T47D (cell line): ENCODE data around the gene EID3.

ENCODE experiments used
- DNase-seq, 2 experiments: peaks; one replicate each; pipeline versions ENCODE4 v3.0.0 to v3.0.0-alpha.2; 2011 to 2012; ENCODE audit warnings: low read depth in 1 of 2, low spot score in 1 of 2
- JUND ChIP-seq: IDR thresholded peaks from 2 replicates; pipeline ENCODE4 v1.6.1; 2012; ENCODE audit warnings: low read depth
- in situ Hi-C: cut with HindIII; loops from 2 replicates; pipeline ENCODE4 v1.10.0; 2016; ENCODE audit warnings: low sequenced_read_pairs, low pct_unique_long_range_greater_than_20kb

EID3 gene

DNA sequence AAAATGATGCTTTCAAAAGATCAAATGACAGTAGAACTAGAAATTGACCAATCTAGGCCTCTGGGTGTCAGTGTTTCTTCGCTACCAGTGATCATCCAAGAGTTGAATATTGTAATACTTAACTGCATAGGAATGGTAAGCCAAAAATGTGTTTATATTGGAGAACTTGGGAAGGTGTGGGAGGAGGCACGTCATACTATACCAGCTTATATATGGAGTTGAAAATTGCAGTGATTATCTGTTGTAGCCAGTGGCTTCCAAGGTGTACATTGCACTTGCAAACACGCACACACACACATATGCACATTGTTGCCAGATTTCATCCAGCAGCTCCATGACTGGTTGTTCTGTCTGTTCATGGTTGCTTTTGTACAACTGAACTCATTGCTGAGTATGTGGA lies 36.1 kb downstream of the EID3 start:
- DNase-seq, result peak in 1 of 2 experiments; percentile 23
- in situ Hi-C loops, result no loop called here
- TF ChIP-seq JUND, result no peak

GRCh38 chr12:104340177-104340576 lies 36.6 kb downstream of the EID3 start:
- in situ Hi-C loops, result no loop called here
- no peak for TF ChIP-seq JUND
- DNase-seq, result no peak

GRCh38 chr12:104340925-104341611 lies 37.5 kb downstream of the EID3 start:
- no peak for DNase-seq
- in situ Hi-C loops, result no loop called here
- no peak for TF ChIP-seq JUND

DNA sequence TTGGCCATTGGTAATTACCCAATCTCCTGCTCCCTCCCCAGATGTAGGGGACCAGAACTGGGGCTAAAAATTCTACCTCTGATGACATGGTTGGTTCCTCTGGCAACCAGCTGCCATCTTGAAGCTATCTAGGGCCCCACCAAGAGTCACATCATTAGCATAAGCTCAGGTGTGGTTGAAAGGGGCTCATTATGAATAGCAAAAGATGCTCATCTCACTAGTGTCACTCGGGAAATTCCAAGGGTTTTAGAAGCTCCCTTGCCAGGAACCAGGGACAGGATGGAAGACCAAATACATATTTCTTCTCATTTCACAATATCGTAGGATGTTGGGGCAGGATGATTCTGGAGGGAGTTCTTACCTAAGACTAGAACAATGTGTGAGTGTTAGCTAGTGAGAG lies 38.6 kb downstream of the EID3 start:
- DNase-seq, result no peak
- in situ Hi-C loops, result no loop called here
- TF ChIP-seq JUND, result no peak

DNA sequence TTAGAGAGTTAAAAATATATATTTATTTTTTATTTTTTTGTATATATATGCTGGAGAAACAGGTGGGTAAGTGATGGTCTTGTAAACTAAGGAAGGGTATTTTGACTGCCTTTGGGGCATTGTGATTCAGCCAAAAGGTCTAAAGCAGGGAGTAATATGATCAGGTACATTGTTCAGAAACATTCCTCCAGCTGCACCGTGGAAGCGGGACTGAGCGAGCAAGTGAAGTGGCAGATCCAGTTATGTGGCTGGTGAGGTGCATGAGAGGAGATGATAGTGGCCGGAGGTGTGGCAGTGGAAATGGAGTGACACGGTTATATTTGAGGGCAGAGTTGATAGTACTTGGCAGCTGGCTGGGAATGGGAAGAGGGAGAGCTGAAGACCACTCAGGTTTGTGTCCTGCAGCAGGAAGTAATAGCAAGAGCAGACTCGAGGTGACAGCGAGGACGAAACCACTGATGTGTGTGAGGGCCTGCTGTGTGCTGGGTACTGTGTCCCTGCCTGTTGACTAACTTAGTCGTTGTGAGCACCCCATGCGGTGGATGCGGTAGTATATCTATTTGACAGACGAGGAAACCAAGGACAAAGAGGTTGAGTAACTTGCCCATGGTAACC lies 39.2 kb downstream of the EID3 start:
- no peak for TF ChIP-seq JUND
- DNase-seq, result peak in 1 of 2 experiments; percentile 31
- in situ Hi-C loops, result no loop called here

GRCh38 chr12:104344682-104345081 lies 41.1 kb downstream of the EID3 start:
- TF ChIP-seq JUND, result no peak
- in situ Hi-C loops, result no loop called here
- DNase-seq, result no peak

GRCh38 chr12:104345234-104346066 lies 41.9 kb downstream of the EID3 start:
- DNase-seq, result no peak
- in situ Hi-C loops, result no loop called here
- TF ChIP-seq JUND, result no peak

DNA sequence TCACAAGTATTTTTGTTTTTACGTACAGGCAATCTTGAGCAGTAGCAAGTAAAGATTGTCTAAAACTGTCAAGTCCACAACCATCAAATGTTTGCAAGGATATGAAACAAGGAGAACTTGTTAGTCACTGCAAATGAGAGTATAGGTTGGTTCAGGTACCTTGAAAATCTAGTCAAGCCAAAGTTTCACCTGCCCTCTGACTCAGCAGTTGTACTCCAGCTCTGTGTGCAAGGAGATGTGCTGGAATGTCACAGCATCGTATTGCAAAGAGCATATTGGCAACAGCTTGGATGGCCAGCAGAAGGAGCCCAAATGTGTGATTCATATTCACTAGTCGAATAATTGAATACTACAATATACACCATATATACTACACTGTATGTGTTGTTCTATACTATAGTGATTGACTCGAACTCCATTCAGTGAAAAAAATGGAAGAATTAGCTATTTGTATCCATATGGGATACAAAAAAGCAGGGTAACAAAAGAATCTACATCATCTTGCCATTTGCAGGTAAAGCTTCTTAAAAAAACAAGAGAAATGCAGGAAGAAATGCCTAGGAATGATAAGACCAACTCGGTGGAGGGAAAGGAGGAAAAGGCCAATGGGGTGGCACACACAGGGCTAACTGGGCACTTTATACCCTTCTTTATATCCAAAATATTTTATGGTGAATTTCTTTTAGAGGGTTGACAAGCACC lies 44.0 kb downstream of the EID3 start:
- TF ChIP-seq JUND, result no peak
- in situ Hi-C loops, result no loop called here

GRCh38 chr12:104348283-104348993 lies 44.9 kb downstream of the EID3 start:
- no peak for DNase-seq
- in situ Hi-C loops, result no loop called here
- TF ChIP-seq JUND, result no peak

More for the DNA sequence above, 44.0 kb downstream of the EID3 start:
- DNase-seq, result peak in 1 of 2 experiments; percentile 73

DNA sequence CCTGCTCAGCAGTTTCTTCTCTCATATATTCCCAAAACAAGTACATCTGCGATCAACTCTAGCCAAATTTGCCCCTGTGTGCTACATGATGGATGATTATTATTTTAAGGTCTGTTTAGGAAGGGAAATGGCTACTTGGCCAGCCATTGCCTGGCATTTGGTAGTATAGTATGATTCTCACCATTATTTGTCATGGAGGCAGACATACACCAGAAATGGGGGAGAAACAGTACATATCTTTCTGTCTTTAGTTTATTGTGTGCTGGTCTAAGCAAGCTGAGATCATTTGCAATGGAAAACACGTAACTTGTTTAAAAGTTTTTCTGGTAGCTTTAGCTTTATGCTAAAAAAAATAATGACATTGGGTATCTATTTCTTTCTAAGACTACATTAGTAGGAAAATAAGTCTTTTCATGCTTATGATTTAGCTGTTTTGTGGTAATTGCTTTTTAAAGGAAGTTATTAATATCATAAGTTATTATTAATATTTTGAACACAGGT lies 45.5 kb downstream of the EID3 start:
- DNase-seq, result no peak
- TF ChIP-seq JUND, result no peak
- in situ Hi-C loops, result no loop called here

- DNase-seq, result no peak
- in situ Hi-C loops, result no loop called here
- TF ChIP-seq JUND, result no peak
Measured at GRCh38 chr12:104350211-104351056, 46.9 kb downstream of the EID3 start.
